Endothelial cell of umbilical vein (primary cell): ENCODE measurements around the gene RPH3AL. TPM values are rescaled to one million over a fixed set of nuclear protein-coding genes. Genes with fewer than 3 reads are reported as not detected.

Experiments
- BruUV-seq: library from RNA; stranded (reverse); fragments of 400-500 nt; replicated peaks from 2 replicates; lab custom pipeline; 2021; lab: Mats Ljungman, UMichigan
- CTCF ChIA-PET: fragments of 300-600, 350-600 bp; sonication (Branson Sonifier 250); formaldehyde crosslinking; loops from one replicate; lab custom pipeline; 2021; ENCODE audit warnings: antibody characterized with exemption, inconsistent platforms; lab: Charles Lee
- POLR2A ChIA-PET: fragments of 300-600, 350-600 bp; sonication (Branson Sonifier 250); formaldehyde crosslinking; loops from one replicate; lab custom pipeline; 2021; ENCODE audit warnings: antibody characterized with exemption, inconsistent platforms; lab: Charles Lee
- DNase-seq: peaks from one replicate; pipeline ENCODE4 v3.0.0-alpha.2; 2011; ENCODE audit warnings: low read depth, low spot score
- FAIRE-seq: peaks from 2 replicates; lab custom pipeline; 2011; peaks lifted over from hg19 to GRCh38; lab: Jason Lieb, UNC
- H2AFZ ChIP-seq: 2 replicates; pipeline ENCODE4 v1.6.0; 2012; ENCODE audit warnings: low read depth, low read length, control low read depth, inconsistent platforms
- H3K27ac ChIP-seq: 2 replicates; pipeline ENCODE4 v1.5.1; 2011; ENCODE audit warnings: low read depth, mild to moderate bottlenecking, control low read depth, low read length, moderate library complexity; ENCODE audit not compliant: insufficient read depth
- H3K27me3 ChIP-seq, 2 experiments: 2 replicates each; pipeline versions ENCODE4 v1.6.0 to v1.6.1; 2011; ENCODE audit warnings: low read length in 2 of 2, mixed read lengths in 1 of 2; ENCODE audit not compliant: control insufficient read depth in 2 of 2, insufficient read depth in 2 of 2
- H3K36me3 ChIP-seq, 2 experiments: 2 replicates in 1 of 2; 3 replicates in 1 of 2; pipeline ENCODE4 v1.5.1; 2011; ENCODE audit warnings: low read length in 2 of 2, mild to moderate bottlenecking in 1 of 2, moderate library complexity in 1 of 2; ENCODE audit not compliant: control insufficient read depth in 2 of 2, insufficient read depth in 2 of 2; ENCODE audit errors: extremely low read depth in 1 of 2
- H3K4me1 ChIP-seq: 3 replicates; pipeline ENCODE4 v1.5.1; 2011; ENCODE audit warnings: mild to moderate bottlenecking, low read length; ENCODE audit not compliant: control insufficient read depth, insufficient read depth; ENCODE audit errors: extremely low read depth
- H3K4me2 ChIP-seq: 2 replicates; pipeline ENCODE4 v1.6.1; 2011; ENCODE audit warnings: low read length, control low read depth, mixed read lengths; ENCODE audit not compliant: insufficient read depth
- H3K4me3 ChIP-seq, 3 experiments: fragments of 200-600 bp in 1 of 3; sonication (generic), shearing (Covaris generic) in 1 of 3; replicated peaks in 1 of 3; 2 replicates each; pipeline ENCODE4 v1.5.1; 2011 to 2016; ENCODE audit warnings: control low read depth in 3 of 3, low read length in 3 of 3, mild to moderate bottlenecking in 2 of 3, inconsistent platforms in 1 of 3, low read depth in 1 of 3, moderate library complexity in 1 of 3; ENCODE audit not compliant: insufficient read depth in 1 of 3
- H3K79me2 ChIP-seq: 2 replicates; pipeline ENCODE4 v1.6.0; 2012; ENCODE audit warnings: low read length, inconsistent platforms; ENCODE audit not compliant: control insufficient read depth, insufficient read depth
- H3K9ac ChIP-seq: replicated peaks from 2 replicates; pipeline ENCODE3; 2011; ENCODE audit warnings: low read length, control low read depth; ENCODE audit not compliant: insufficient read depth; ENCODE audit errors: extremely low read depth
- H3K9me1 ChIP-seq: replicated peaks from 3 replicates; pipeline ENCODE4 v1.6.0; 2011; ENCODE audit warnings: mild to moderate bottlenecking, low read length; ENCODE audit not compliant: control insufficient read depth, insufficient read depth; ENCODE audit errors: extremely low read depth
- H3K9me3 ChIP-seq: replicated peaks from 2 replicates; pipeline ENCODE4 v1.5.1; 2012; ENCODE audit warnings: low read length, inconsistent platforms; ENCODE audit not compliant: control insufficient read depth, insufficient read depth
- H4K20me1 ChIP-seq: replicated peaks from 2 replicates; pipeline ENCODE3; 2011; ENCODE audit warnings: mild to moderate bottlenecking, low read length; ENCODE audit not compliant: control insufficient read depth, insufficient read depth; ENCODE audit errors: extremely low read depth
- CTCF ChIP-seq, 2 donors: IDR thresholded peaks; 1 replicate in 1 of 2; 2 replicates in 1 of 2; pipeline ENCODE4 v1.5.1; 2011; ENCODE audit warnings: low read length in 2 of 2, mild to moderate bottlenecking in 2 of 2, moderate library complexity in 2 of 2, control low read depth in 1 of 2, inconsistent platforms in 1 of 2, low read depth in 1 of 2; ENCODE audit not compliant: insufficient read depth in 1 of 2; ENCODE audit errors: extremely low read depth in 1 of 2
- EZH2 ChIP-seq: IDR thresholded peaks from 2 replicates; pipeline ENCODE4 v1.6.1; 2012; ENCODE audit warnings: borderline replicate concordance, low read depth, mild to moderate bottlenecking, moderate library complexity, low read length, inconsistent platforms; ENCODE audit not compliant: severe bottlenecking
- FOS ChIP-seq: IDR thresholded peaks from 2 replicates; pipeline ENCODE4 v1.6.1; 2011; ENCODE audit warnings: mild to moderate bottlenecking, low read length, moderate library complexity, borderline replicate concordance; ENCODE audit not compliant: insufficient read depth
- GATA2 ChIP-seq: IDR thresholded peaks from 2 replicates; pipeline ENCODE4 v1.7.0; 2011; ENCODE audit warnings: low read depth, mild to moderate bottlenecking, moderate library complexity, mixed read lengths, low read length; ENCODE audit not compliant: insufficient read length, insufficient read depth
- JUN ChIP-seq: IDR thresholded peaks from 2 replicates; pipeline ENCODE4 v1.6.1; 2011; ENCODE audit warnings: borderline replicate concordance, low read depth; ENCODE audit not compliant: insufficient read length, insufficient read depth
- MAX ChIP-seq: IDR thresholded peaks from 2 replicates; pipeline ENCODE4 v1.6.1; 2011; ENCODE audit not compliant: insufficient read depth, insufficient read length
- MYC ChIP-seq: IDR thresholded peaks from one replicate; pipeline ENCODE4 v1.6.1; 2011; ENCODE audit warnings: mild to moderate bottlenecking, low read depth, low read length
- POLR2A ChIP-seq: IDR thresholded peaks from 2 replicates; pipeline ENCODE4 v1.6.1; 2012; ENCODE audit warnings: low read depth, mild to moderate bottlenecking, control low read depth, low read length
- POLR2AphosphoS5 ChIP-seq: IDR thresholded peaks from 2 replicates; pipeline ENCODE4 v1.6.1; 2012; ENCODE audit warnings: low read depth, mild to moderate bottlenecking, control low read depth, low read length, moderate library complexity; ENCODE audit not compliant: insufficient read depth
- dilution Hi-C: fragments of 300-500 bp; cut with MboI; formaldehyde crosslinking; loops from one replicate; pipeline ENCODE4 v1.15.0; 2019; ENCODE audit warnings: low sequenced_read_pairs; ENCODE audit not compliant: extremely low pct_ligation_motif_present
- intact Hi-C: fragments of 100-400 bp; cut with micrococcal nuclease; formaldehyde crosslinking; loops from one replicate; pipeline ENCODE4 v1.10.0; 2022
- polyA plus RNA-seq, 4 experiments: library from polyadenylated mRNA; depleted of rRNA in 3 of 4; stranded (reverse) in 3 of 4; unstranded in 1 of 4; fragments of >200 nt; gene quantifications; 2 replicates each; pipeline versions ENCODE4 v1.2.1 to v1.2.3, GENCODE V29; 2011 to 2012; ENCODE audit warnings: missing spikeins in 1 of 4
- total RNA-seq: library from RNA; stranded (reverse); gene quantifications from 2 replicates; pipeline ENCODE4 v1.2.3, GENCODE V29; 2021

RPH3AL gene
- total and polyA plus RNA-seq, 2 donors (not counting 3 experiments of a cell fraction or from before 2014, with no cell fraction given): 4.1 to 7.0 TPM

GRCh38 chr17:278676-279059 lies 73.9 kb downstream of the RPH3AL start:
- Histone ChIP-seq H3K9me3 (no peaks in the 10 kb centered on the region), H3K4me2 (no peak overlapping the region), H3K4me3 (no peak overlapping the region), H4K20me1 (no peaks in the 10 kb centered on the region), H3K27me3 (no peaks in the 10 kb centered on the region), H3K9me1 (no peaks in the 10 kb centered on the region), H2AFZ (no peak overlapping the region), H3K36me3 (no peaks in the 10 kb centered on the region), H3K4me1 (peaks cover 18% of the 10 kb centered on the region), H3K9ac (no peak overlapping the region), H3K27ac (no peak overlapping the region), H3K79me2 (no peaks in the 10 kb centered on the region)
- BruUV-seq: no TSS peak
- dilution Hi-C loops: no loop called here
- POLR2A ChIA-PET: no interaction called here
- DNase-seq (no peak), FAIRE-seq (no peak)
- TF ChIP-seq CTCF (IDR thresholded peaks at IDR 0.05; ENCODE audit: extremely low read depth in 1 of 2, insufficient read depth in 1 of 2, low read depth in 1 of 2, low read length in 2 of 2) (no peak), EZH2 (no peak), POLR2A (no peak), FOS (no peak), GATA2 (no peak), POLR2AphosphoS5 (no peak), JUN (no peak), MAX (no peak), MYC (no peak)
- CTCF ChIA-PET: no interaction called here
- intact Hi-C loops: no loop called here
